Left hindlimb (tissue), 1 donor: ENCODE measurements around the gene CDKN3.
"Not testable (repeated sequence)": the region's sequence is repeated elsewhere in the genome, so short reads cannot be mapped to it uniquely, and the experiment has no call there.

Source experiments
- DNase-seq: peaks from one replicate; pipeline ENCODE4 v3.0.0-alpha.2; 2018

Gene CDKN3

GRCh38 chr14:54370323-54371198, 26.2 kb upstream of the CDKN3 start:
- no peak for DNase-seq

- no peak for DNase-seq
Measured at GRCh38 chr14:54374117-54374884, 22.5 kb upstream of the CDKN3 start.

DNA sequence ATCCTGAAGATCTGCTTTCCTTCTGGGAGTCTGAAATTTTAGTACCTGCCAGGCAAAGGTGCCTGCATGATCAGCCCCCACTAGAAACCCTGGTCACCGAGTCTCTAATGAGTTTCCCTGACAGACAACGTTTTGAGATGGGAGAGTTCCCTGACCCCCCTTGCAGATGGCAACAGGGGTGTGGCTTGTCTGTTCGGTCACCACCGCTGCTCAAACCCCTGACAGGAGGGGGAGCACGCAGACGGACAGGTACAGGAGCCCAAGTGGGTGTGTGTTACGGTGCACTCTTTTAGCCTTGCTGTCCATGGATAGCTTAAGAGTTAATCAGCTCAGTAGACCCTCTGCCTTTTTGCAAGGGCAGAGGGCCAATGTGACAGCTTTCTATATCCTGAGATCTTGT, 19.3 kb upstream of the CDKN3 start:
- no peak for DNase-seq

DNA sequence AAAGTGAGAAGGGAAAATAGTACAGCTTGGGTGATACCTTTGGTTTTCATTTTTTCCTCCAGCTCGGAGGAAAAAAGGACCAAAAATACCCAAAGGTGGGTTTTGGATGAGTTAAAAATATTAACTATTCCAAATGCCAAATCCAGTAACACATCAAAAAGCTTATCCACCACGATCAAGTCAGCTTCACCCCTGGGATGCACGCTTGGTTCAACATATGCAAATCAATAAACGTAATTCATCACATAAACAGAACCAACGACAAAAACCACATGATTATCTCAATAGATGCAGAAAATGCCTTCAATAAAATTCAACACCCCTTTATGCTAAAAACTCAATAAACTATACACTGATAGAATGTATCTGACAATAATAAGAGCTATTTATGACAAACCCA, 17.9 kb upstream of the CDKN3 start:
- not testable (repeated sequence) for DNase-seq

- not testable (repeated sequence) for DNase-seq
Measured at GRCh38 chr14:54380558-54380957, 16.2 kb upstream of the CDKN3 start.

- no peak for DNase-seq
Measured at GRCh38 chr14:54381821-54382220, 15.0 kb upstream of the CDKN3 start.

- no peak for DNase-seq
Measured at GRCh38 chr14:54383835-54384234, 13.0 kb upstream of the CDKN3 start.

DNA sequence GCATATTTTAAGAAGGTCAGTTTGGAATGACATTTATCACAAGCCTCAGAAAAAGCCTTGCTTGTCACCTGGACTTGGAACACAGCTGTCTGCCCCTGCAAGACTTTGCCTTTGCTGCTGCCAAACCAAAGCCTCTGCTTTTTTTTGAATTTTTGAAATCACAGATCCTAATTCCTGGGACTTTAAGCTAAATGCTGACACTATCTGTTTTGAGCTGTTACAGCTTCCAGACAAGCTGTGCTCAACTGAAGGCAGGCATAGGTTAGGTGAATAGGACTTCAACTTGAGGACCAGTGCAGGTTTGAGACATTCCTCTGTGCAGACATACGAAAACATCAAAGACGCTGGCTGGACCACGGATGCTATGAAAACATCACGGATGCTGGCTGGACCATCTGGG, 11.3 kb upstream of the CDKN3 start:
- DNase-seq = no peak

GRCh38 chr14:54387328-54387727, 9.5 kb upstream of the CDKN3 start:
- DNase-seq = no peak

- no peak for DNase-seq
Measured at GRCh38 chr14:54392131-54392859, 4.5 kb upstream of the CDKN3 start.

- DNase-seq = not testable (repeated sequence)
Measured at GRCh38 chr14:54392986-54393884, 3.6 kb upstream of the CDKN3 start.

GRCh38 chr14:54394596-54394995, 2.2 kb upstream of the CDKN3 start:
- no peak for DNase-seq

DNA sequence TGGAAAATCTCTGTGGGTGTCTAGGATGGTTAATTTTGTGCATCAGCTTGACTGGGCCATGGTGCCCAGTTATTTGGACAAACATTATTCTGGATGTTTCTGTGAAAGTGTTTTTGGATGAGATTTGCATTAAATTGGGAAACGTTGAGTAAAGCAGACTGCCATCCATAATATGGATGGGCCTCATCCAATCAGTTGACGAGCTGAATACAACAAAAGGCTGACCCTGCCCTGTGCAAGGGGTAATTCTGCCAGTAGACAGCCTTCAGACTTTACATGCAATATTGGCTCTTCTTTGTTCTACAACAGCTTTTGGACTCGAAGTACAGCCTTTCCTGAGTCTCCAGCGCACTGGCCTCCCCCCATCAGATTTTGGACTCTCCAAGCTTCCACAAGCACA, 1.5 kb upstream of the CDKN3 start:
- no peak for DNase-seq

DNA sequence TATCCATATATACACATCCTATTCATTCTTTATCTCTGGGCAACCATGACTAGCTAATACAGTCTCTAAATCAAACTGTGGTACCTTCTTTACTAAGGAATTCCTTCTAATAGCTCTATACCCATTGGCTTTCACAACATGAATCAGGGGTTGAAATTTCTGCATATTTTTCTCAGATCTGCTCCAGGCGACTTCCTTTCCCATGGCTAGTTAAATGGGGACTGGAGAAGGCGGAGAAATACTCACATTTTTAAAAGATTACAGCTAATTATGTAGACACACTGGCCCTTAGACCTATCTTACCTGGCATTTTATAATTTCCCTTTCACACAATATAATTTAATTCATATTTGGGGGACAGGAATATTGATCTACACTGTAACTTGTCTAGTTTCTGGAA, 1.1 kb upstream of the CDKN3 start:
- DNase-seq = no peak

GRCh38 chr14:54396183-54396492, 669 bp upstream of the CDKN3 start:
- peak; percentile 44 for DNase-seq

GRCh38 chr14:54399560-54399959, 2.8 kb downstream of the CDKN3 start:
- no peak for DNase-seq

GRCh38 chr14:54403401-54404005, 6.7 kb downstream of the CDKN3 start:
- not testable (repeated sequence) for DNase-seq

DNA sequence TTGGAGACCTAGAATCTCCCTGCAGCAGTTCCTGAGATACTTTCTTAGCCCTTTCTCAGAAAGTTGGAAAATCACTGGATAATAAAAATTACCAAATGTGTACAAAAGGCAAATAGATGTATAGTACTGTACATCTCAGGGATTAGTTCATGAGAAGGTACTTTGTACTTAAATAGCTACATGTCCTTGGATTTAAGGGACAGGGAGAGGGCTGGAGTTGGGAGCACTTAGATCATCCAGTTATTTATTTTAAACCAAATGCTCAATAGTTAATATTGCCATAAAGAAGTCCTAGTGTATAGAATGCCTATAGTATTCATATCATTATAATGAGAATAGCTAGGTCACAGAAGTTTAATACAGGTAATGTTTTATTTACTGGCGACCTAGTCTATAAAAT, 13.4 kb downstream of the CDKN3 start:
- DNase-seq = no peak

DNA sequence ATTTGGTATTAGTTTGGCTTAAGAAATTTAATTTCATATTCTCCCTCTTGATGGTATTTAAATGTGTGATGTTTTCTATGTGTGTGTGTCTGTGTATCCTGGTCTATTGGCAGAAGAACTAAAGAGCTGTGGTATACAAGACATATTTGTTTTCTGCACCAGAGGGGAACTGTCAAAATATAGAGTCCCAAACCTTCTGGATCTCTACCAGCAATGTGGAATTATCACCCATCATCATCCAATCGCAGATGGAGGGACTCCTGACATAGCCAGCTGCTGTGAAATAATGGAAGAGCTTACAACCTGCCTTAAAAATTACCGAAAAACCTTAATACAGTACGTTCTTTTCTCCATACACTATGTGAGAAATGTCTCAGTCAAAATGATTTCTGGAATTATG, 14.6 kb downstream of the CDKN3 start:
- no peak for DNase-seq

GRCh38 chr14:54420478-54421142, 23.8 kb downstream of the CDKN3 start:
- no peak for DNase-seq

DNA sequence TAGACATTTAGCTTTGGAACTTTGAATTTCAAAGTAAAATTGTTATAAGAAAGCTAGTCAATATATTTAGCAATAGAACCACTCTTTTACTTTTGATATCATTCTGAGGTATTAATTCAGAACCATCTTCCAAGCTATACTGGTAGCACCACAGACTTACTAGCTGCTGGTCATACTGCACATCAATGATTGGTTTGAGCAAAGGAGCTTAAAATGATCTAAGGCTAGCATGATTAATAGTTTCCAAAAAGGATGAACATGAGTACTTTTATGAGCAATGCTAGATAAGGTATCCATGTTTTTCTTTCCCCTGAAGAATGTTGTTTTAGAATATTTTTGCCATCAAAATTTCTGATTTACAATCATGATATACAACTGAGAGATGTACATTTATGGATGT, 27.2 kb downstream of the CDKN3 start:
- no peak for DNase-seq

DNA sequence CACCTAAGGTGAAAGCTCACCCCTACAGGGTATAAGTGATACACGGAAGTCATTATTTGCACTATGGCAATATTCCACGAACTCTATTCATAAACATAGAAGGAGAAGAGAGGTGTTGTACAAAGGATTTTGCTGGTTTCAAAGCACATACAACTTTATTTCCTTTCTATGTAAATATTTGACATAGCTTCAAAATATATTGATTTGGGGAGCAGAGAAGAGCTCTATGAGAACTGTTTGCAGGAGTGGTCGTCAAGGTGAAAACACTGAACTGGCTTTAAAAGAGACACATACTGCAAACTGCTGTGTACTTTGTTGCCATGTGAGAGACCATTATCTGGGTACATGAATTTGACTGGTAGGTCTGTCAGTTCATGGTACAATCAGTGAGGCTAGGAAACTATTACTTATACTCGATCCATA, 27.7 kb downstream of the CDKN3 start:
- DNase-seq = no peak
